Measurements from ENCODE around the gene ACSL3.

GRCh38 chr2:222872551-222872950 is 11.7 kb downstream of the ACSL3 start:
- no peak for TF ChIP-seq CTCF (IDR thresholded peaks at IDR 0.05)
- TF ChIP-seq POLR2AphosphoS5 (IDR thresholded peaks at IDR 0.05), result no peak

Measured in sigmoid colon (tissue), 4 donors.